Liver (tissue), 3 donors: Measurements from ENCODE around the gene SYNPO.

Experiments used
- CTCF ChIP-seq: fragments of 150-350 bp; IDR thresholded peaks from 2 replicates; pipeline ENCODE4 v1.5.1; 2017; ENCODE audit warnings: improper control_type of control experiment, low read depth, low read length; ENCODE audit not compliant: missing input control
- EGR1 ChIP-seq, 2 donors: IDR thresholded peaks; 2 replicates each; pipeline ENCODE4 v1.6.1; 2016 to 2018; ENCODE audit warnings: antibody characterized with exemption in 2 of 2, low read depth in 2 of 2
- GABPA ChIP-seq, 2 donors: IDR thresholded peaks in 1 of 2; conservative IDR thresholded peaks in 1 of 2; 2 replicates each; pipeline ENCODE4 v1.6.1; 2016; ENCODE audit warnings: antibody characterized with exemption in 2 of 2, mild to moderate bottlenecking in 1 of 2, moderate library complexity in 1 of 2
- RAD21 ChIP-seq, 2 donors: IDR thresholded peaks; 2 replicates each; pipeline ENCODE4 v1.6.1; 2016; ENCODE audit warnings: antibody characterized with exemption in 2 of 2, mild to moderate bottlenecking in 2 of 2
- REST ChIP-seq: IDR thresholded peaks from 2 replicates; pipeline ENCODE4 v1.6.1; 2016; ENCODE audit warnings: antibody characterized with exemption, mild to moderate bottlenecking
- TAF1 ChIP-seq: conservative IDR thresholded peaks from 2 replicates; pipeline ENCODE4 v1.6.1; 2016; ENCODE audit warnings: antibody characterized with exemption, mild to moderate bottlenecking
- YY1 ChIP-seq: IDR thresholded peaks from 2 replicates; pipeline ENCODE4 v1.6.1; 2016; ENCODE audit warnings: antibody characterized with exemption, mild to moderate bottlenecking
- donor health status: healthy.
- donor health status: healthy.

GRCh38 chr5:150662731-150663516 is 22.5 kb downstream of the SYNPO start:
- TF ChIP-seq CTCF = no peak
- no peak for TF ChIP-seq YY1
- no peak for TF ChIP-seq REST
- TF ChIP-seq GABPA (IDR thresholded peaks at IDR 0.05 in 1 of 2, conservative IDR thresholded peaks at IDR 0.05 in 1 of 2) = no peak
- TF ChIP-seq RAD21 (IDR thresholded peaks at IDR 0.05) = no peak
- TF ChIP-seq EGR1 (IDR thresholded peaks at IDR 0.05; ENCODE audit: low read depth in 2 of 2) = no peak
- no peak for TF ChIP-seq TAF1
